ENCODE data around the gene MAFB.

The MAFB gene

GRCh38 chr20:40687384-40688128 is 1.5 kb downstream of the MAFB start:
- H3K36me3 ChIP-seq (replicated peaks) = no peaks in the 10 kb centered on the region
- TF ChIP-seq CTCF (IDR thresholded peaks at IDR 0.05; ENCODE audit: low read depth, low read length, missing control alignments) = no peak
- no peak for DNase-seq
- peaks cover 66% of the 10 kb centered on the region for H3K27me3 ChIP-seq (replicated peaks)
- no peak overlapping the region for H3K27ac ChIP-seq
- in situ Hi-C loops (cut with HindIII; ENCODE audit: low pct_ligation_motif_present, low sequenced_read_pairs) = no loop called here
- peak overlapping the region; percentile 35 for H3K4me3 ChIP-seq (ENCODE audit: low read depth, low read length)

GRCh38 chr20:40686893-40687292 is 2.1 kb downstream of the MAFB start:
- peaks cover 66% of the 10 kb centered on the region for H3K27me3 ChIP-seq (replicated peaks)
- TF ChIP-seq CTCF (IDR thresholded peaks at IDR 0.05; ENCODE audit: low read depth, low read length, missing control alignments) = no peak
- in situ Hi-C loops (cut with HindIII; ENCODE audit: low pct_ligation_motif_present, low sequenced_read_pairs) = no loop called here

GRCh38 chr20:40686434-40686882 is 2.6 kb downstream of the MAFB start:
- DNase-seq = no peak
- in situ Hi-C loops (cut with HindIII; ENCODE audit: low pct_ligation_motif_present, low sequenced_read_pairs) = no loop called here
- Histone ChIP-seq H3K36me3 (replicated peaks) (no peaks in the 10 kb centered on the region), H3K27me3 (replicated peaks) (peaks cover 65% of the 10 kb centered on the region), H3K4me3 (ENCODE audit: low read depth, low read length) (no peak overlapping the region), H3K27ac (no peak overlapping the region)
- TF ChIP-seq CTCF (IDR thresholded peaks at IDR 0.05; ENCODE audit: low read depth, low read length, missing control alignments) = no peak

More at GRCh38 chr20:40686893-40687292, 2.1 kb downstream of the MAFB start:
- DNase-seq = no peak
- Histone ChIP-seq H3K4me3 (ENCODE audit: low read depth, low read length) (peak overlapping the region; percentile 35), H3K27ac (no peak overlapping the region), H3K36me3 (replicated peaks) (no peaks in the 10 kb centered on the region)

GRCh38 chr20:40685349-40685748 is 3.7 kb downstream of the MAFB start:
- DNase-seq = no peak
- in situ Hi-C loops (cut with HindIII; ENCODE audit: low pct_ligation_motif_present, low sequenced_read_pairs) = no loop called here
- Histone ChIP-seq H3K4me3 (ENCODE audit: low read depth, low read length) (no peak overlapping the region), H3K27me3 (replicated peaks) (peaks cover 60% of the 10 kb centered on the region), H3K27ac (no peak overlapping the region), H3K36me3 (replicated peaks) (no peaks in the 10 kb centered on the region)
- no peak for TF ChIP-seq CTCF (IDR thresholded peaks at IDR 0.05; ENCODE audit: low read depth, low read length, missing control alignments)

GRCh38 chr20:40683894-40684268 is 5.2 kb downstream of the MAFB start:
- Histone ChIP-seq H3K4me3 (ENCODE audit: low read depth, low read length) (no peak overlapping the region), H3K27me3 (replicated peaks) (peaks cover 58% of the 10 kb centered on the region), H3K27ac (no peak overlapping the region), H3K36me3 (replicated peaks) (no peaks in the 10 kb centered on the region)
- DNase-seq = no peak
- no peak for TF ChIP-seq CTCF (IDR thresholded peaks at IDR 0.05; ENCODE audit: low read depth, low read length, missing control alignments)
- in situ Hi-C loops (cut with HindIII; ENCODE audit: low pct_ligation_motif_present, low sequenced_read_pairs) = no loop called here

Measured in brain microvascular endothelial cell (primary cell).